Endothelial cell of umbilical vein (primary cell): ENCODE data around the gene TLE3. TPM values are rescaled to one million over a fixed set of nuclear protein-coding genes. Genes with fewer than 3 reads are reported as not detected.

Source experiments
- BruUV-seq: library from RNA; stranded (reverse); fragments of 400-500 nt; replicated peaks from 2 replicates; lab custom pipeline; 2021; lab: Mats Ljungman, UMichigan
- CTCF ChIA-PET: fragments of 300-600, 350-600 bp; sonication (Branson Sonifier 250); formaldehyde crosslinking; loops from one replicate; lab custom pipeline; 2021; ENCODE audit warnings: antibody characterized with exemption, inconsistent platforms; lab: Charles Lee
- POLR2A ChIA-PET: fragments of 300-600, 350-600 bp; sonication (Branson Sonifier 250); formaldehyde crosslinking; loops from one replicate; lab custom pipeline; 2021; ENCODE audit warnings: antibody characterized with exemption, inconsistent platforms; lab: Charles Lee
- DNase-seq: peaks from one replicate; pipeline ENCODE4 v3.0.0-alpha.2; 2011; ENCODE audit warnings: low read depth, low spot score
- FAIRE-seq: peaks from 2 replicates; lab custom pipeline; 2011; peaks lifted over from hg19 to GRCh38; lab: Jason Lieb, UNC
- H2AFZ ChIP-seq: 2 replicates; pipeline ENCODE4 v1.6.0; 2012; ENCODE audit warnings: low read depth, low read length, control low read depth, inconsistent platforms
- H3K27ac ChIP-seq: 2 replicates; pipeline ENCODE4 v1.5.1; 2011; ENCODE audit warnings: low read depth, mild to moderate bottlenecking, control low read depth, low read length, moderate library complexity; ENCODE audit not compliant: insufficient read depth
- H3K27me3 ChIP-seq, 2 experiments: 2 replicates each; pipeline versions ENCODE4 v1.6.0 to v1.6.1; 2011; ENCODE audit warnings: low read length in 2 of 2, mixed read lengths in 1 of 2; ENCODE audit not compliant: control insufficient read depth in 2 of 2, insufficient read depth in 2 of 2
- H3K36me3 ChIP-seq, 2 experiments: 2 replicates in 1 of 2; 3 replicates in 1 of 2; pipeline ENCODE4 v1.5.1; 2011; ENCODE audit warnings: low read length in 2 of 2, mild to moderate bottlenecking in 1 of 2, moderate library complexity in 1 of 2; ENCODE audit not compliant: control insufficient read depth in 2 of 2, insufficient read depth in 2 of 2; ENCODE audit errors: extremely low read depth in 1 of 2
- H3K4me1 ChIP-seq: 3 replicates; pipeline ENCODE4 v1.5.1; 2011; ENCODE audit warnings: mild to moderate bottlenecking, low read length; ENCODE audit not compliant: control insufficient read depth, insufficient read depth; ENCODE audit errors: extremely low read depth
- H3K4me2 ChIP-seq: 2 replicates; pipeline ENCODE4 v1.6.1; 2011; ENCODE audit warnings: low read length, control low read depth, mixed read lengths; ENCODE audit not compliant: insufficient read depth
- H3K4me3 ChIP-seq, 3 experiments: fragments of 200-600 bp in 1 of 3; sonication (generic), shearing (Covaris generic) in 1 of 3; replicated peaks in 1 of 3; 2 replicates each; pipeline ENCODE4 v1.5.1; 2011 to 2016; ENCODE audit warnings: control low read depth in 3 of 3, low read length in 3 of 3, mild to moderate bottlenecking in 2 of 3, inconsistent platforms in 1 of 3, low read depth in 1 of 3, moderate library complexity in 1 of 3; ENCODE audit not compliant: insufficient read depth in 1 of 3
- H3K79me2 ChIP-seq: 2 replicates; pipeline ENCODE4 v1.6.0; 2012; ENCODE audit warnings: low read length, inconsistent platforms; ENCODE audit not compliant: control insufficient read depth, insufficient read depth
- H3K9ac ChIP-seq: replicated peaks from 2 replicates; pipeline ENCODE3; 2011; ENCODE audit warnings: low read length, control low read depth; ENCODE audit not compliant: insufficient read depth; ENCODE audit errors: extremely low read depth
- H3K9me1 ChIP-seq: replicated peaks from 3 replicates; pipeline ENCODE4 v1.6.0; 2011; ENCODE audit warnings: mild to moderate bottlenecking, low read length; ENCODE audit not compliant: control insufficient read depth, insufficient read depth; ENCODE audit errors: extremely low read depth
- H3K9me3 ChIP-seq: replicated peaks from 2 replicates; pipeline ENCODE4 v1.5.1; 2012; ENCODE audit warnings: low read length, inconsistent platforms; ENCODE audit not compliant: control insufficient read depth, insufficient read depth
- H4K20me1 ChIP-seq: replicated peaks from 2 replicates; pipeline ENCODE3; 2011; ENCODE audit warnings: mild to moderate bottlenecking, low read length; ENCODE audit not compliant: control insufficient read depth, insufficient read depth; ENCODE audit errors: extremely low read depth
- EZH2 ChIP-seq: IDR thresholded peaks from 2 replicates; pipeline ENCODE4 v1.6.1; 2012; ENCODE audit warnings: borderline replicate concordance, low read depth, mild to moderate bottlenecking, moderate library complexity, low read length, inconsistent platforms; ENCODE audit not compliant: severe bottlenecking
- FOS ChIP-seq: IDR thresholded peaks from 2 replicates; pipeline ENCODE4 v1.6.1; 2011; ENCODE audit warnings: mild to moderate bottlenecking, low read length, moderate library complexity, borderline replicate concordance; ENCODE audit not compliant: insufficient read depth
- GATA2 ChIP-seq: IDR thresholded peaks from 2 replicates; pipeline ENCODE4 v1.7.0; 2011; ENCODE audit warnings: low read depth, mild to moderate bottlenecking, moderate library complexity, mixed read lengths, low read length; ENCODE audit not compliant: insufficient read length, insufficient read depth
- JUN ChIP-seq: IDR thresholded peaks from 2 replicates; pipeline ENCODE4 v1.6.1; 2011; ENCODE audit warnings: borderline replicate concordance, low read depth; ENCODE audit not compliant: insufficient read length, insufficient read depth
- MYC ChIP-seq: IDR thresholded peaks from one replicate; pipeline ENCODE4 v1.6.1; 2011; ENCODE audit warnings: mild to moderate bottlenecking, low read depth, low read length
- POLR2A ChIP-seq: IDR thresholded peaks from 2 replicates; pipeline ENCODE4 v1.6.1; 2012; ENCODE audit warnings: low read depth, mild to moderate bottlenecking, control low read depth, low read length
- POLR2AphosphoS5 ChIP-seq: IDR thresholded peaks from 2 replicates; pipeline ENCODE4 v1.6.1; 2012; ENCODE audit warnings: low read depth, mild to moderate bottlenecking, control low read depth, low read length, moderate library complexity; ENCODE audit not compliant: insufficient read depth
- dilution Hi-C: fragments of 300-500 bp; cut with MboI; formaldehyde crosslinking; loops from one replicate; pipeline ENCODE4 v1.15.0; 2019; ENCODE audit warnings: low sequenced_read_pairs; ENCODE audit not compliant: extremely low pct_ligation_motif_present
- intact Hi-C: fragments of 100-400 bp; cut with micrococcal nuclease; formaldehyde crosslinking; loops from one replicate; pipeline ENCODE4 v1.10.0; 2022
- polyA plus RNA-seq, 4 experiments: library from polyadenylated mRNA; depleted of rRNA in 3 of 4; stranded (reverse) in 3 of 4; unstranded in 1 of 4; fragments of >200 nt; gene quantifications; 2 replicates each; pipeline versions ENCODE4 v1.2.1 to v1.2.3, GENCODE V29; 2011 to 2012; ENCODE audit warnings: missing spikeins in 1 of 4
- total RNA-seq: library from RNA; stranded (reverse); gene quantifications from 2 replicates; pipeline ENCODE4 v1.2.3, GENCODE V29; 2021
- TF ChIP-seq, protein P1 (sequence below): IDR thresholded peaks from 2 replicates; pipeline ENCODE4 v1.6.1; 2011; ENCODE audit not compliant: insufficient read depth, insufficient read length
- TF ChIP-seq, protein P2 (sequence below), 2 donors: IDR thresholded peaks; 1 replicate in 1 of 2; 2 replicates in 1 of 2; pipeline ENCODE4 v1.5.1; 2011; ENCODE audit warnings: low read length in 2 of 2, mild to moderate bottlenecking in 2 of 2, moderate library complexity in 2 of 2, control low read depth in 1 of 2, inconsistent platforms in 1 of 2, low read depth in 1 of 2; ENCODE audit not compliant: insufficient read depth in 1 of 2; ENCODE audit errors: extremely low read depth in 1 of 2

Gene TLE3
- total and polyA plus RNA-seq, 2 donors (not counting 3 experiments of a cell fraction or from before 2014, with no cell fraction given): 40.5 to 56.9 TPM

DNA sequence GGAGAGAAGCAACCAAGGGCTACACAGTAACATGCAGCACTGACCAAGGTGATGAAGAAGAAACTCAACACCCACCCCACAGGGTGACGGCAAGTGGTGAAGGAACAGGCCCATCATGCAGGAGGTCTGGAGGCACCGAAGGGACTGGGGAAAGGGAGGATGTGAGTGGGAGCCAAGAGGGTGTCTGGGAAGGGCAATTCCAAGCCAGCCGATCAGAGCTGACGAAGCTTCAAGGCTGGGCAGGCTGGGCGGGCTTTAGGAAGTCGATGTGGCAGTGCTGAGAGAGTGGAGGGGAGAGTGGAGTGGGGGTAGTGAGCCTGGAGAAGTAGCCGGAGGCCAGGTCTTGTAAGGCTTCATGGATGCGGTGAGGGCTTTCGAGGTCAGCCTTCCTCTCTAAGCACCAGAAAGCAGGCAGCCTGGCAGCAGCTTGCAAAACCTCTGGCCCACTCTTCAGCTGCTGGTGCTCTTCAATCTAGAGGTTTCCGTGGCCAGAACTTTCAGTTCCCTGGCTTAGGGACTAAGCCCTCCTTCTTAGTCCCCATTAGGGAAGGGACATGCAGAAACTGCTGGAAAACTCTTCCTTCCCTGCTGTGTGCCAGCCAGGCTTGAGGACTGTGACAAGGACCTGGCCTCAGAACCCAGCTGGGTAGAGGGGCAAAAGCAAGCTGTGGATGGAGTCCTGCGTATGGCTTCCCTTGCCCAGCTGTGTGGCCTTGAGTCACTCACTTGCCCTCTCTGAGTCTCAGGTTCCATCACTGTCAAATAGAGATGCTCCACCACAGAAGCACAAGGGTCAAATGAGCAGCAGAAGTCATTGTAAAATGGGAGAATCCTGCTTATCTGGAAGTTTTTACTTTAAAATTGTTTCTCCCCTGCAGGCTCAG lies 72.1 kb downstream of the TLE3 start:
- Histone ChIP-seq H3K79me2 (no peaks in the 10 kb centered on the region), H3K9me1 (no peaks in the 10 kb centered on the region), H3K9me3 (no peaks in the 10 kb centered on the region), H3K27ac (no peak overlapping the region), H3K36me3 (no peaks in the 10 kb centered on the region), H4K20me1 (no peaks in the 10 kb centered on the region), H3K9ac (no peak overlapping the region), H3K4me3 (no peak overlapping the region), H3K27me3 (no peaks in the 10 kb centered on the region), H3K4me2 (no peak overlapping the region), H3K4me1 (no peaks in the 10 kb centered on the region), H2AFZ (no peak overlapping the region)
- POLR2A ChIA-PET: no interaction called here
- DNase-seq: no peak
- intact Hi-C loops (no loop called here), dilution Hi-C loops (no loop called here)
- no peak for FAIRE-seq
- CTCF ChIA-PET: no interaction called here
- no TSS peak for BruUV-seq
- TF ChIP-seq POLR2A (no peak), EZH2 (no peak), FOS (no peak), MYC (no peak), JUN (no peak), GATA2 (no peak), POLR2AphosphoS5 (no peak)

DNA sequence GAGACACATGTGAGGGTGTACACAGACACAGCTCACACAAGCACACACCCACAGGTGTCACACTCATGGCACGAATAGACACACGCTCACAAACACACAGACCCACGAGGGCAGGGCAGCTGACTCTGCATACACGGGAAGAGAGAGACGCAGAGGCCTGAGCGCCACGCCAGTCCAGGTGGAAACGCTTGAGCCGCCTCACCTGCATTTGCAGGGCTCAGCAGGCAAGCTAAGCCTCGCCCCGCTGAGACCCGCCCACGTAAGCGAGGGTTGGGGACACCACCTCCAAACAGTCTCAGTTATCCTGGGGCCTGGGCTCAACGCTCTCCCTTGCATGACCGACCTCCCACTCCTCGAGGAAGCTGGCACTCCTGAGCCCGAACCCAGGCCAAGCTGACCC lies 73.2 kb downstream of the TLE3 start:
- Histone ChIP-seq H3K9ac (no peak overlapping the region), H4K20me1 (no peaks in the 10 kb centered on the region), H2AFZ (no peak overlapping the region), H3K4me2 (no peak overlapping the region), H3K4me3 (no peak overlapping the region), H3K27ac (no peak overlapping the region), H3K36me3 (no peaks in the 10 kb centered on the region), H3K9me3 (no peaks in the 10 kb centered on the region), H3K27me3 (no peaks in the 10 kb centered on the region), H3K4me1 (no peaks in the 10 kb centered on the region), H3K9me1 (no peaks in the 10 kb centered on the region), H3K79me2 (no peaks in the 10 kb centered on the region)
- ChIA-PET POLR2A (interaction anchor here (1.5 kb wide), 1 partner anchor 44 kb away, joined by 3 read pairs; no protein-coding TSS in a partner anchor), CTCF (no interaction called here)
- TF ChIP-seq, protein P1, sequence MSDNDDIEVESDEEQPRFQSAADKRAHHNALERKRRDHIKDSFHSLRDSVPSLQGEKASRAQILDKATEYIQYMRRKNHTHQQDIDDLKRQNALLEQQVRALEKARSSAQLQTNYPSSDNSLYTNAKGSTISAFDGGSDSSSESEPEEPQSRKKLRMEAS: no peak
- TF ChIP-seq FOS (no peak), POLR2AphosphoS5 (no peak), POLR2A (no peak), MYC (no peak), EZH2 (no peak), JUN (no peak), GATA2 (no peak)
- TF ChIP-seq, protein P2, sequence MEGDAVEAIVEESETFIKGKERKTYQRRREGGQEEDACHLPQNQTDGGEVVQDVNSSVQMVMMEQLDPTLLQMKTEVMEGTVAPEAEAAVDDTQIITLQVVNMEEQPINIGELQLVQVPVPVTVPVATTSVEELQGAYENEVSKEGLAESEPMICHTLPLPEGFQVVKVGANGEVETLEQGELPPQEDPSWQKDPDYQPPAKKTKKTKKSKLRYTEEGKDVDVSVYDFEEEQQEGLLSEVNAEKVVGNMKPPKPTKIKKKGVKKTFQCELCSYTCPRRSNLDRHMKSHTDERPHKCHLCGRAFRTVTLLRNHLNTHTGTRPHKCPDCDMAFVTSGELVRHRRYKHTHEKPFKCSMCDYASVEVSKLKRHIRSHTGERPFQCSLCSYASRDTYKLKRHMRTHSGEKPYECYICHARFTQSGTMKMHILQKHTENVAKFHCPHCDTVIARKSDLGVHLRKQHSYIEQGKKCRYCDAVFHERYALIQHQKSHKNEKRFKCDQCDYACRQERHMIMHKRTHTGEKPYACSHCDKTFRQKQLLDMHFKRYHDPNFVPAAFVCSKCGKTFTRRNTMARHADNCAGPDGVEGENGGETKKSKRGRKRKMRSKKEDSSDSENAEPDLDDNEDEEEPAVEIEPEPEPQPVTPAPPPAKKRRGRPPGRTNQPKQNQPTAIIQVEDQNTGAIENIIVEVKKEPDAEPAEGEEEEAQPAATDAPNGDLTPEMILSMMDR (IDR thresholded peaks at IDR 0.05; ENCODE audit: extremely low read depth in 1 of 2, insufficient read depth in 1 of 2, low read depth in 1 of 2, low read length in 2 of 2): no peak
- FAIRE-seq: no peak
- no peak for DNase-seq
- BruUV-seq: no TSS peak
- intact Hi-C loops: no loop called here
- dilution Hi-C loops: no loop called here
